GM10248 (cell line): ENCODE results near the gene PDE4D.
"Not testable (repeated sequence)": the region's sequence is repeated elsewhere in the genome, so short reads cannot be mapped to it uniquely, and the experiment has no call there.

Experiments used
- CTCF ChIA-PET: fragments of 300-600 bp; sonication (Branson Sonifier 250); formaldehyde crosslinking; extraction: SDS; loops from one replicate; lab custom pipeline; 2021; ENCODE audit warnings: antibody characterized with exemption; lab: Yijun Ruan, JAX
- POLR2A ChIA-PET: fragments of 350-650 bp; sonication (Branson Sonifier 250); formaldehyde crosslinking; extraction: SDS; loops from one replicate; lab custom pipeline; 2020; ENCODE audit warnings: antibody characterized with exemption; lab: Yijun Ruan, JAX
- DNase-seq: peaks from one replicate; pipeline ENCODE4 v3.0.0; 2012; ENCODE audit errors: extremely low spot score
- CTCF ChIP-seq: IDR thresholded peaks from 2 replicates; pipeline ENCODE4 v1.5.1; 2012; ENCODE audit warnings: mild to moderate bottlenecking, low read depth; ENCODE audit errors: extremely low read depth, missing control alignments, control extremely low read depth

The PDE4D gene

GRCh38 chr5:59002162-59002825 lies 891.2 kb downstream of the PDE4D start:
- POLR2A ChIA-PET, result no interaction called here
- no peak for TF ChIP-seq CTCF
- CTCF ChIA-PET, result interaction anchor here (0.9 to 1.2 kb wide), 3 partner anchors 16 to 106 kb away, joined by 3 read pairs; no protein-coding TSS in a partner anchor
- no peak for DNase-seq

GRCh38 chr5:59001716-59002115 lies 891.8 kb downstream of the PDE4D start:
- POLR2A ChIA-PET, result no interaction called here
- CTCF ChIA-PET, result interaction anchor here (0.9 kb wide), 2 partner anchors 17 to 105 kb away, joined by 3 read pairs; no protein-coding TSS in a partner anchor
- no peak for TF ChIP-seq CTCF
- DNase-seq, result no peak

GRCh38 chr5:59001154-59001553 lies 892.4 kb downstream of the PDE4D start:
- POLR2A ChIA-PET, result no interaction called here
- no peak for TF ChIP-seq CTCF
- no peak for DNase-seq
- CTCF ChIA-PET, result interaction anchor here (0.9 to 2.0 kb wide), 2 partner anchors 17 to 115 kb away, joined by 3 to 6 read pairs; no protein-coding TSS in a partner anchor

- DNase-seq, result no peak
- TF ChIP-seq CTCF, result no peak
- CTCF ChIA-PET, result interaction anchor here (1.8 to 2.0 kb wide), 2 partner anchors 15 to 114 kb away, joined by 6 to 7 read pairs; no protein-coding TSS in a partner anchor
- POLR2A ChIA-PET, result no interaction called here
Observed at GRCh38 chr5:59000211-59000610, 893.3 kb downstream of the PDE4D start.

- DNase-seq, result no peak
- CTCF ChIA-PET, result interaction anchor here (1.8 to 2.0 kb wide), 2 partner anchors 14 to 114 kb away, joined by 6 to 7 read pairs; no protein-coding TSS in a partner anchor
- TF ChIP-seq CTCF, result no peak
- POLR2A ChIA-PET, result no interaction called here
Observed at GRCh38 chr5:58999804-59000203, 893.7 kb downstream of the PDE4D start.

- TF ChIP-seq CTCF, result no peak
- CTCF ChIA-PET, result interaction anchor here (1.8 kb wide), 1 partner anchor 13 kb away, joined by 7 read pairs; no protein-coding TSS in a partner anchor
- DNase-seq, result no peak
- POLR2A ChIA-PET, result no interaction called here
Observed at GRCh38 chr5:58998544-58998943, 895.0 kb downstream of the PDE4D start.

- DNase-seq, POLR2A ChIA-PET: not testable (repeated sequence)
- CTCF ChIA-PET, result interaction anchor here (1.2 to 1.6 kb wide), 3 partner anchors 10 to 109 kb away, joined by 3 read pairs; no protein-coding TSS in a partner anchor
Observed at GRCh38 chr5:58995779-58996178, 897.7 kb downstream of the PDE4D start.
